Measurements from ENCODE around the gene FOLR2.

The FOLR2 gene

DNA sequence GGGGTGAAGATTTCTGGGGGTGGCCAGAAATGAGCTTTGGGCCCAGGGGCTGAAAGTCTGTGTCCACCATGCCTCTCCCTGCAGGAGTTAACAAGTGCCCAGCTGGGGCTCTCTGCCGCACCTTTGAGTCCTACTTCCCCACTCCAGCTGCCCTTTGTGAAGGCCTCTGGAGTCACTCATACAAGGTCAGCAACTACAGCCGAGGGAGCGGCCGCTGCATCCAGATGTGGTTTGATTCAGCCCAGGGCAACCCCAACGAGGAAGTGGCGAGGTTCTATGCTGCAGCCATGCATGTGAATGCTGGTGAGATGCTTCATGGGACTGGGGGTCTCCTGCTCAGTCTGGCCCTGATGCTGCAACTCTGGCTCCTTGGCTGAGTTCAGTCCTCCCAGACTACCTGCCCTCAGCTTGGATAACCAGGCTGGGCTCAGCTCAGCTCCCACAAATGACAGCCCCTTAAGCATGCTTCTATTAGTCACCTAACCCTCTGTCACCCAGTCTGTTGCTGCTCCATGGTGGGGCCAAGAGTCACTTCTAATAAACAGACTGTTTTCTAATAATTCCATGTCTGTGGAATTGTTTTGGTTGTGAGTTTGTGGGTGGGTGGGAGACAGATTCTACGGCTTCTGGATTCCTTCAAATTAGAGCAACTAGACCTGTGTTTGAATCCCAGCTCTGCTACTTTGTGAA lies 4.9 kb downstream of the FOLR2 start:
- peaks cover 34% of the 10 kb centered on the region for H3K4me1 ChIP-seq (ENCODE audit: insufficient read depth, low read length, severe bottlenecking)
- no peaks in the 10 kb centered on the region for H3K9me3 ChIP-seq (ENCODE audit: low read length)
- H3K4me2 ChIP-seq (ENCODE audit: low read length), result peak overlapping the region; percentile 92
- H3K9me2 ChIP-seq (ENCODE audit: low read depth, low read length), result no peaks in the 10 kb centered on the region
- no peaks in the 10 kb centered on the region for H3K27me3 ChIP-seq (ENCODE audit: insufficient read depth, low read length)
- 0 out of 2 replicates have a peak overlapping the region, but pooled peaks have one; percentile 10 for H2AFZ ChIP-seq (ENCODE audit: low read length)
- H3F3A ChIP-seq (ENCODE audit: insufficient read depth, low read length), result no peaks in the 10 kb centered on the region
- H3K9ac ChIP-seq (ENCODE audit: low read length), result peak overlapping the region; percentile 60
- peak overlapping the region; percentile 90 for H3K4me3 ChIP-seq (ENCODE audit: low read depth, low read length, poor library complexity, severe bottlenecking)
- H4K20me1 ChIP-seq (ENCODE audit: insufficient read depth, low read length), result no peaks in the 10 kb centered on the region
- TF ChIP-seq, protein P1, sequence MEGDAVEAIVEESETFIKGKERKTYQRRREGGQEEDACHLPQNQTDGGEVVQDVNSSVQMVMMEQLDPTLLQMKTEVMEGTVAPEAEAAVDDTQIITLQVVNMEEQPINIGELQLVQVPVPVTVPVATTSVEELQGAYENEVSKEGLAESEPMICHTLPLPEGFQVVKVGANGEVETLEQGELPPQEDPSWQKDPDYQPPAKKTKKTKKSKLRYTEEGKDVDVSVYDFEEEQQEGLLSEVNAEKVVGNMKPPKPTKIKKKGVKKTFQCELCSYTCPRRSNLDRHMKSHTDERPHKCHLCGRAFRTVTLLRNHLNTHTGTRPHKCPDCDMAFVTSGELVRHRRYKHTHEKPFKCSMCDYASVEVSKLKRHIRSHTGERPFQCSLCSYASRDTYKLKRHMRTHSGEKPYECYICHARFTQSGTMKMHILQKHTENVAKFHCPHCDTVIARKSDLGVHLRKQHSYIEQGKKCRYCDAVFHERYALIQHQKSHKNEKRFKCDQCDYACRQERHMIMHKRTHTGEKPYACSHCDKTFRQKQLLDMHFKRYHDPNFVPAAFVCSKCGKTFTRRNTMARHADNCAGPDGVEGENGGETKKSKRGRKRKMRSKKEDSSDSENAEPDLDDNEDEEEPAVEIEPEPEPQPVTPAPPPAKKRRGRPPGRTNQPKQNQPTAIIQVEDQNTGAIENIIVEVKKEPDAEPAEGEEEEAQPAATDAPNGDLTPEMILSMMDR (IDR thresholded peaks at IDR 0.05; ENCODE audit: low read length), result no peak
- no peak for TF ChIP-seq EZH2 (IDR thresholded peaks at IDR 0.05; ENCODE audit: borderline replicate concordance, low read length)
- H3K36me3 ChIP-seq (ENCODE audit: insufficient read depth, low read length), result no peaks in the 10 kb centered on the region
- H3K27ac ChIP-seq (ENCODE audit: low read depth, low read length, poor library complexity, severe bottlenecking), result peak overlapping the region; percentile 88
- no peaks in the 10 kb centered on the region for H3K79me2 ChIP-seq (ENCODE audit: insufficient read depth, low read length)

DNA sequence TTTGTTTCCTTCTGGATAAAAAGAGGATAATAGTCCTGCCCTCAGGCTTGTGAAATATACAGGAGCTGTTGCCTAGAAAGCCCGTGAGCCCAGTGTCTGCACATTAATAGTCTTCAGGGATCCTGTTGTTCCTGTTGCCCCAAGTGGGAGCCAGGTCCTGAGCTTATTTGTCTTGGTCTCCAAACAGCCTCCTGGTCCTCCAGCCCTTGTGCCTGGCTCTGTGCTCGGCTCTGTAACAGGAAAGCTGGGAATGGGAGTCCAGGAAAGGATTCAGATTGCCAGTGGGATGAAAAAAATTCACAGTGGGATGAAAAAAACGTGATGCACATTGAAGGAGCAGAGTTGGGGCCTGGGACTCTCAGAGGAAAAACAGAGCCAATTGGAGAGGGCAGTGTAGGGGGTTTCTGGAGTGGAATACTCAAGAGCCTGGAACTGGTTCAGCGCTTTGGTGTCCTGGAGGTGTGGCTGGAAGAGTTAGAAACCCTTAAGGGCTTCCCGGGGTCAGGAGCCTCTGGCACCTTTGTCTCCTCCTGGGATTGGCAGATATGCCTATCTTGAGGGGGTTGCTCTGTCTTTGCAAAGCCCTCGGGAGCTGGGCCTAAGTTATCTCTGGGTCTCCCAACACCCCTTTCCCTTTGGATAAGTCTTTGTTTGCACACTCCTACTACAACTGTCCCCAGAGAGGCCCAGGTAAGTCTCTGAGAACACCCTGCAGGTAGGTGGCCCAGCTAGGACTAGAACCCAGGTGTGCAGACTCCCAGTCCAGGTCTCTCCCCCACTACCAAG lies 5.7 kb downstream of the FOLR2 start:
- H3K27me3 ChIP-seq (ENCODE audit: insufficient read depth, low read length), result no peaks in the 10 kb centered on the region
- H3K79me2 ChIP-seq (ENCODE audit: insufficient read depth, low read length), result no peaks in the 10 kb centered on the region
- peak overlapping the region; percentile 60 for H3K9ac ChIP-seq (ENCODE audit: low read length)
- peak overlapping the region; percentile 88 for H3K27ac ChIP-seq (ENCODE audit: low read depth, low read length, poor library complexity, severe bottlenecking)
- no peaks in the 10 kb centered on the region for H3K9me2 ChIP-seq (ENCODE audit: low read depth, low read length)
- H3K9me3 ChIP-seq (ENCODE audit: low read length), result no peaks in the 10 kb centered on the region
- 0 out of 2 replicates have a peak overlapping the region, but pooled peaks have one; percentile 10 for H2AFZ ChIP-seq (ENCODE audit: low read length)
- peaks cover 42% of the 10 kb centered on the region for H3K4me1 ChIP-seq (ENCODE audit: insufficient read depth, low read length, severe bottlenecking)
- H3K4me3 ChIP-seq (ENCODE audit: low read depth, low read length, poor library complexity, severe bottlenecking), result peak overlapping the region; percentile 90
- H3F3A ChIP-seq (ENCODE audit: insufficient read depth, low read length), result no peaks in the 10 kb centered on the region
- H4K20me1 ChIP-seq (ENCODE audit: insufficient read depth, low read length), result no peaks in the 10 kb centered on the region
- TF ChIP-seq, protein P1 (IDR thresholded peaks at IDR 0.05; ENCODE audit: low read length), result no peak
- no peak for TF ChIP-seq EZH2 (IDR thresholded peaks at IDR 0.05; ENCODE audit: borderline replicate concordance, low read length)
- H3K4me2 ChIP-seq (ENCODE audit: low read length), result peak overlapping the region; percentile 92
- H3K36me3 ChIP-seq (ENCODE audit: insufficient read depth, low read length), result no peaks in the 10 kb centered on the region

DNA sequence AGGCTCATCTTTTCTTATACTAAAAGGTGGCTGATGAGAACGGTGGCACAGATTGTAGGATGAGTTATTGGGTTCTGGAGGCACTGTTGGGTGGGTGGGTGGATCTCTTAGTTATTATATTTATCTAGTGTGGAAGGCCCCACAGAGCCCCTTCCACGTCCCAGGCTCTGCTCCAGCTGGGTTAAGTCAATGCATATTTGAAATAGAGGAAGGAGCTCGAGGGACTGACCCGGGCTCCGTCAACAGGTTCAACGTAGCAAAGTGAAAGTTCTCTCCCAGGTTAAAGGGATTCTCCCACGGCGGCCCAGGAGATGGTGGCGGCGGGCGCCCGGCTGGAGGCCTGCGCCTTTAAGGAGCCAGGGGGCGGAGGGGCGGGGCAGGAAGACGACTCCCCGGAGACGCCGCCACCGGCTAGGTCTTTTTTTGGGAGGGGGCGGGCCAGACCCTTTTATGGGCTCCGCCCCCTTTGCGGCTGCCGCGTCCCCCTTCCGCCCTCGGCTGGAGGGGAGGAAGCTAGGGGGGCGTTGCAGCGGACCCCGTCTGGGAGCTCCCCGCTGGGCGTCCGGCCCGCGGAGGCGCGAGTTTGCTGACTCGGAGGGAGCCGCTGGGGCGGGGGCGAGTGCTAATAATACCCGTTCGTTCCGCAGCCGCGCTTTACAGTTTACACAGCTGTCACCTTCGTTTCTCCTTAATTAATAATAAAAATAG lies 6.5 kb downstream of the FOLR2 start:
- Histone ChIP-seq H2AFZ (ENCODE audit: low read length) (no peak overlapping the region), H3K27ac (ENCODE audit: low read depth, low read length, poor library complexity, severe bottlenecking) (peak overlapping the region; percentile 88), H3K4me1 (ENCODE audit: insufficient read depth, low read length, severe bottlenecking) (peaks cover 49% of the 10 kb centered on the region), H3K4me3 (ENCODE audit: low read depth, low read length, poor library complexity, severe bottlenecking) (peak overlapping the region; percentile 90), H4K20me1 (ENCODE audit: insufficient read depth, low read length) (no peaks in the 10 kb centered on the region), H3K9me2 (ENCODE audit: low read depth, low read length) (no peaks in the 10 kb centered on the region), H3F3A (ENCODE audit: insufficient read depth, low read length) (no peaks in the 10 kb centered on the region), H3K36me3 (ENCODE audit: insufficient read depth, low read length) (peaks cover 2% of the 10 kb centered on the region; the same call in 1 of the 2 replicates), H3K9ac (ENCODE audit: low read length) (peak overlapping the region; percentile 93), H3K79me2 (ENCODE audit: insufficient read depth, low read length) (no peaks in the 10 kb centered on the region), H3K27me3 (ENCODE audit: insufficient read depth, low read length) (no peaks in the 10 kb centered on the region), H3K4me2 (ENCODE audit: low read length) (peak overlapping the region; percentile 92), H3K9me3 (ENCODE audit: low read length) (no peaks in the 10 kb centered on the region)
- TF ChIP-seq, protein P1 (IDR thresholded peaks at IDR 0.05; ENCODE audit: low read length), result no peak
- TF ChIP-seq EZH2 (IDR thresholded peaks at IDR 0.05; ENCODE audit: borderline replicate concordance, low read length), result no peak

Data from OCI-LY1 (cell line).